Measurements from ENCODE around the gene LDHD. TPM values are rescaled to one million over a fixed set of nuclear protein-coding genes. Genes with fewer than 3 reads are reported as not detected.

Gene LDHD
- total and polyA plus RNA-seq, 2 of the 13 experiments (the other 11 are each of a cell fraction or from before 2014, with no cell fraction given), result 9.1 to 9.8 TPM

GRCh38 chr16:75130150-75130771, 13.7 kb upstream of the LDHD start (continued):
- no peak for TF ChIP-seq ZBED4 (CRISPR knock-in tag; IDR thresholded peaks at IDR 0.05; ENCODE audit: borderline replicate concordance)
- no peak for TF ChIP-seq RELA (CRISPR knock-in tag; IDR thresholded peaks at IDR 0.05)
- TF ChIP-seq ZNF512B (CRISPR knock-in tag; IDR thresholded peaks at IDR 0.05; ENCODE audit: borderline replicate concordance), result peak; percentile 24; the same call in 1 of the 2 replicates
- peak; percentile 2; the same call in 1 of the 2 replicates for TF ChIP-seq ATF2 (CRISPR knock-in tag; IDR thresholded peaks at IDR 0.05)
- no peak for TF ChIP-seq TEAD2 (CRISPR knock-in tag; IDR thresholded peaks at IDR 0.05)
- 0 out of 2 replicates have a peak, but pooled peaks have one; percentile 33 for TF ChIP-seq PPARG (CRISPR knock-in tag; conservative IDR thresholded peaks at IDR 0.05)
- TF ChIP-seq ZNF792 (CRISPR knock-in tag; IDR thresholded peaks at IDR 0.05), result no peak
- no peak; the same call in 1 of the 2 replicates for TF ChIP-seq YEATS2 (CRISPR knock-in tag; IDR thresholded peaks at IDR 0.05; ENCODE audit: borderline replicate concordance)
- no peak for TF ChIP-seq ZNF790 (CRISPR knock-in tag; IDR thresholded peaks at IDR 0.05; ENCODE audit: borderline replicate concordance)
- no peak for TF ChIP-seq ARNT2 (CRISPR knock-in tag; IDR thresholded peaks at IDR 0.05; ENCODE audit: low read depth)
- TF ChIP-seq NKX3-1 (CRISPR knock-in tag; IDR thresholded peaks at IDR 0.05), result no peak
- TF ChIP-seq ZNF326 (CRISPR knock-in tag; IDR thresholded peaks at IDR 0.05; ENCODE audit: borderline replicate concordance), result no peak
- no peak for TF ChIP-seq ZNF75D (CRISPR knock-in tag; IDR thresholded peaks at IDR 0.05; ENCODE audit: borderline replicate concordance)
- TF ChIP-seq ATF7 (IDR thresholded peaks at IDR 0.05), result no peak
- peak; percentile 28; the same call in 1 of the 2 replicates for TF ChIP-seq ATF7 (CRISPR knock-in tag; IDR thresholded peaks at IDR 0.05)
- peak; percentile 87; the same call in 1 of the 2 replicates for TF ChIP-seq ZBTB4 (CRISPR knock-in tag; IDR thresholded peaks at IDR 0.05; ENCODE audit: borderline replicate concordance)
- TF ChIP-seq NCOA1 (CRISPR knock-in tag; IDR thresholded peaks at IDR 0.05), result peak; percentile 22; the same call in 1 of the 2 replicates
- TF ChIP-seq ZBTB3 (CRISPR knock-in tag; IDR thresholded peaks at IDR 0.05; ENCODE audit: borderline replicate concordance, low read depth), result 0 out of 2 replicates have a peak, but pooled peaks have one; percentile 12
